Liver (tissue), 2 donors: ENCODE data around the gene CHEK2.
"Not testable (repeated sequence)": the region's sequence is repeated elsewhere in the genome, so short reads cannot be mapped to it uniquely, and the experiment has no call there.

Source experiments
- TF ChIP-seq, protein P1 (sequence below): fragments of 150-350 bp; IDR thresholded peaks from 2 replicates; pipeline ENCODE4 v1.5.1; 2017; ENCODE audit warnings: improper control_type of control experiment, low read depth, low read length; ENCODE audit not compliant: missing input control
- TF ChIP-seq, protein P2 (sequence below): IDR thresholded peaks from 2 replicates; pipeline ENCODE4 v1.6.1; 2016; ENCODE audit warnings: antibody characterized with exemption
- donor health status: healthy.

DNA sequence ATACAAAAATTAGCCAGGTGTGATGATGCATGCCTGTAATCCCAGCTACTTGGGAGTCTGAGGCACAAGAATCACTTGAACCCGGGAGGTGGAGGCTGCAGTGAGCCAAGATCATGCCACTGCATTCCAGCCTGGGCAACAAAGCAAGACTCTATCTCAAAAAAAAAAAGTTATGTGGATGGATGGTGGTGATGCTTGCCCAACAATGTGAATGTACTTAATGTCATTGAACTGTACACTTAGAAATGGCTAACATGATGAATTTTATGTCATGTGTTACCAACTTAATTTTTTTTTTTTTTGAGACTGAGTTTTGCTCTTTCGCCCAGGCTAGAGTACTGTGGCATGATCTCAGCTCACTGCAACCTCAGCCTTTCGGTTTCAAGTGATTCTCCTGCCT lies 12.9 kb upstream of the CHEK2 start:
- TF ChIP-seq, protein P1, sequence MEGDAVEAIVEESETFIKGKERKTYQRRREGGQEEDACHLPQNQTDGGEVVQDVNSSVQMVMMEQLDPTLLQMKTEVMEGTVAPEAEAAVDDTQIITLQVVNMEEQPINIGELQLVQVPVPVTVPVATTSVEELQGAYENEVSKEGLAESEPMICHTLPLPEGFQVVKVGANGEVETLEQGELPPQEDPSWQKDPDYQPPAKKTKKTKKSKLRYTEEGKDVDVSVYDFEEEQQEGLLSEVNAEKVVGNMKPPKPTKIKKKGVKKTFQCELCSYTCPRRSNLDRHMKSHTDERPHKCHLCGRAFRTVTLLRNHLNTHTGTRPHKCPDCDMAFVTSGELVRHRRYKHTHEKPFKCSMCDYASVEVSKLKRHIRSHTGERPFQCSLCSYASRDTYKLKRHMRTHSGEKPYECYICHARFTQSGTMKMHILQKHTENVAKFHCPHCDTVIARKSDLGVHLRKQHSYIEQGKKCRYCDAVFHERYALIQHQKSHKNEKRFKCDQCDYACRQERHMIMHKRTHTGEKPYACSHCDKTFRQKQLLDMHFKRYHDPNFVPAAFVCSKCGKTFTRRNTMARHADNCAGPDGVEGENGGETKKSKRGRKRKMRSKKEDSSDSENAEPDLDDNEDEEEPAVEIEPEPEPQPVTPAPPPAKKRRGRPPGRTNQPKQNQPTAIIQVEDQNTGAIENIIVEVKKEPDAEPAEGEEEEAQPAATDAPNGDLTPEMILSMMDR, result not testable (repeated sequence)
- TF ChIP-seq, protein P2, sequence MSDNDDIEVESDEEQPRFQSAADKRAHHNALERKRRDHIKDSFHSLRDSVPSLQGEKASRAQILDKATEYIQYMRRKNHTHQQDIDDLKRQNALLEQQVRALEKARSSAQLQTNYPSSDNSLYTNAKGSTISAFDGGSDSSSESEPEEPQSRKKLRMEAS, result not testable (repeated sequence)
